ENCODE measurements around the gene PAPPA. TPM values are rescaled to one million over a fixed set of nuclear protein-coding genes. Genes with fewer than 3 reads are reported as not detected.

Gene PAPPA
- polyA plus RNA-seq, 1 donor from 2014 or later: 0.41 TPM

DNA sequence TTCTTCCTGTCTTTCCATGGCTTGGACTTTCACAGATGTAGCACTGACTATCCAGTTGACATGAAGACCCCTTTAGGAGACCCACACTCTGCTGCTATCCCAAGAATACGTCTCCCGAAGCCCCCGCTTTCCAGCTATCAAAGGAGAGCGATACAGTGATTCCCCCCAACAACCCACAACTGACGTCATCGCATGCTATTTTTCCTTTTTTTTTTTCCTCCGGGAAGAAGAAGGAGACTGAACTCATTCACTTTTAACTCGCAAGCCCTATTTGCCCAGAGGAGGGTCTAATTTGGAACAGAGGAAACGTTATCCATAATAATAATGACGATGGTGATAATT, 2.1 kb downstream of the PAPPA start:
- Histone ChIP-seq H3K4me3 (ENCODE audit: low read length) (peak overlapping the region; percentile 72), H3K79me2 (replicated peaks; ENCODE audit: insufficient read depth, low read length) (no peaks in the 10 kb centered on the region), H2AFZ (ENCODE audit: low read depth, low read length) (no peak overlapping the region), H3K36me3 (ENCODE audit: insufficient read depth, low read length) (no peaks in the 10 kb centered on the region), H3K9me2 (ENCODE audit: insufficient read depth, low read length) (no peaks in the 10 kb centered on the region), H3K4me2 (ENCODE audit: low read length) (no peak overlapping the region), H3K9ac (ENCODE audit: low read length) (no peak overlapping the region), H3K9me3 (ENCODE audit: low read length) (no peaks in the 10 kb centered on the region), H3F3A (ENCODE audit: insufficient read depth, low read length, poor library complexity, severe bottlenecking) (no peaks in the 10 kb centered on the region), H3K27ac (ENCODE audit: low read length) (no peak overlapping the region), H3K27me3 (ENCODE audit: insufficient read depth, low read depth, low read length) (peaks cover 86% of the 10 kb centered on the region), H4K20me1 (ENCODE audit: insufficient read depth) (no peaks in the 10 kb centered on the region)
- TF ChIP-seq, protein P1, sequence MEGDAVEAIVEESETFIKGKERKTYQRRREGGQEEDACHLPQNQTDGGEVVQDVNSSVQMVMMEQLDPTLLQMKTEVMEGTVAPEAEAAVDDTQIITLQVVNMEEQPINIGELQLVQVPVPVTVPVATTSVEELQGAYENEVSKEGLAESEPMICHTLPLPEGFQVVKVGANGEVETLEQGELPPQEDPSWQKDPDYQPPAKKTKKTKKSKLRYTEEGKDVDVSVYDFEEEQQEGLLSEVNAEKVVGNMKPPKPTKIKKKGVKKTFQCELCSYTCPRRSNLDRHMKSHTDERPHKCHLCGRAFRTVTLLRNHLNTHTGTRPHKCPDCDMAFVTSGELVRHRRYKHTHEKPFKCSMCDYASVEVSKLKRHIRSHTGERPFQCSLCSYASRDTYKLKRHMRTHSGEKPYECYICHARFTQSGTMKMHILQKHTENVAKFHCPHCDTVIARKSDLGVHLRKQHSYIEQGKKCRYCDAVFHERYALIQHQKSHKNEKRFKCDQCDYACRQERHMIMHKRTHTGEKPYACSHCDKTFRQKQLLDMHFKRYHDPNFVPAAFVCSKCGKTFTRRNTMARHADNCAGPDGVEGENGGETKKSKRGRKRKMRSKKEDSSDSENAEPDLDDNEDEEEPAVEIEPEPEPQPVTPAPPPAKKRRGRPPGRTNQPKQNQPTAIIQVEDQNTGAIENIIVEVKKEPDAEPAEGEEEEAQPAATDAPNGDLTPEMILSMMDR (IDR thresholded peaks at IDR 0.05; ENCODE audit: poor library complexity, severe bottlenecking): no peak
- TF ChIP-seq, protein P2, sequence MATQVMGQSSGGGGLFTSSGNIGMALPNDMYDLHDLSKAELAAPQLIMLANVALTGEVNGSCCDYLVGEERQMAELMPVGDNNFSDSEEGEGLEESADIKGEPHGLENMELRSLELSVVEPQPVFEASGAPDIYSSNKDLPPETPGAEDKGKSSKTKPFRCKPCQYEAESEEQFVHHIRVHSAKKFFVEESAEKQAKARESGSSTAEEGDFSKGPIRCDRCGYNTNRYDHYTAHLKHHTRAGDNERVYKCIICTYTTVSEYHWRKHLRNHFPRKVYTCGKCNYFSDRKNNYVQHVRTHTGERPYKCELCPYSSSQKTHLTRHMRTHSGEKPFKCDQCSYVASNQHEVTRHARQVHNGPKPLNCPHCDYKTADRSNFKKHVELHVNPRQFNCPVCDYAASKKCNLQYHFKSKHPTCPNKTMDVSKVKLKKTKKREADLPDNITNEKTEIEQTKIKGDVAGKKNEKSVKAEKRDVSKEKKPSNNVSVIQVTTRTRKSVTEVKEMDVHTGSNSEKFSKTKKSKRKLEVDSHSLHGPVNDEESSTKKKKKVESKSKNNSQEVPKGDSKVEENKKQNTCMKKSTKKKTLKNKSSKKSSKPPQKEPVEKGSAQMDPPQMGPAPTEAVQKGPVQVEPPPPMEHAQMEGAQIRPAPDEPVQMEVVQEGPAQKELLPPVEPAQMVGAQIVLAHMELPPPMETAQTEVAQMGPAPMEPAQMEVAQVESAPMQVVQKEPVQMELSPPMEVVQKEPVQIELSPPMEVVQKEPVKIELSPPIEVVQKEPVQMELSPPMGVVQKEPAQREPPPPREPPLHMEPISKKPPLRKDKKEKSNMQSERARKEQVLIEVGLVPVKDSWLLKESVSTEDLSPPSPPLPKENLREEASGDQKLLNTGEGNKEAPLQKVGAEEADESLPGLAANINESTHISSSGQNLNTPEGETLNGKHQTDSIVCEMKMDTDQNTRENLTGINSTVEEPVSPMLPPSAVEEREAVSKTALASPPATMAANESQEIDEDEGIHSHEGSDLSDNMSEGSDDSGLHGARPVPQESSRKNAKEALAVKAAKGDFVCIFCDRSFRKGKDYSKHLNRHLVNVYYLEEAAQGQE (IDR thresholded peaks at IDR 0.05; ENCODE audit: borderline replicate concordance): no peak
- no peak for TF ChIP-seq TAF1 (IDR thresholded peaks at IDR 0.05; ENCODE audit: low read depth)
- no peak for TF ChIP-seq EP300 (conservative IDR thresholded peaks at IDR 0.05; ENCODE audit: poor library complexity, severe bottlenecking)
- TF ChIP-seq EZH2 (IDR thresholded peaks at IDR 0.05; ENCODE audit: borderline replicate concordance, insufficient read depth, low read length, poor library complexity, severe bottlenecking): no peak
- no peak for TF ChIP-seq RAD21 (conservative IDR thresholded peaks at IDR 0.05)
- TF ChIP-seq MXI1 (conservative IDR thresholded peaks at IDR 0.05; ENCODE audit: poor library complexity, severe bottlenecking): no peak
- TF ChIP-seq SMC3 (conservative IDR thresholded peaks at IDR 0.05; ENCODE audit: poor library complexity): no peak
- no peak for TF ChIP-seq POLR2AphosphoS5 (IDR thresholded peaks at IDR 0.05)

DNA sequence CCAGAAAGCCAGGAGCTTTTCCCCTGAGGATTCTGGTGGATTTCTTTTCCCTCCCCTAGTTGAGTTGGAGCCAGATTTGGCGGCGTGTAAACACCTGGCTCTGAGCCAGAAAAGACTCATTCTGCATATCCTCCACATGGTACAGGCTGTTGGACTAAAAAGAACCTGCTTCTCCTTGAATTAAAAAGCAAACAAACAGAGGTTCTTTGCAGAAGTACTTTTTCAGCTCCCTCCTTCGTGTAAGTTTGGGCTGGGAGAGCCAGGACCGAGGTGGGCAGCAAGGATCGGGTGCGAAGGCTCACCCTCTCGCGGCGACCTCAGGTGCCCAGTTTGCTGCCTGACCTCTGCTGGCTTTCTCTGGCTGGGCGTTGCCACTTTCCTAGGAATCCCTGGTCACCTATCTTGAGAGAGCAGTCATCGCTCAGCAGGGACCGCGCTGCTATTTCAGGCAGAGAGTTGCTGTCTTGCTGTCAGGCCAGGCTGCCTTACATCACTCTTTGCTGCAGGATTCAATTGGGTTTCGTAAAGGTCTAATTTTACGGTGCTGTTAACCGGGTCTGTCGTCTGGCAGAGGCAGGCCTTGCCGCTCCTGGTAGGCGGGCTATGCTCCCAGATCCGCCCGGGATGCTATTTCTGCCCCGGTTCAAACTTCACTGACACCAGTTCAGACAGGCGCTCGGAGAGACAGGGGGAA, 3.2 kb downstream of the PAPPA start:
- Histone ChIP-seq H3K27me3 (ENCODE audit: insufficient read depth, low read depth, low read length) (peaks cover 86% of the 10 kb centered on the region), H3K79me2 (replicated peaks; ENCODE audit: insufficient read depth, low read length) (no peaks in the 10 kb centered on the region), H3K9me3 (ENCODE audit: low read length) (no peaks in the 10 kb centered on the region), H3F3A (ENCODE audit: insufficient read depth, low read length, poor library complexity, severe bottlenecking) (no peaks in the 10 kb centered on the region), H3K4me2 (ENCODE audit: low read length) (peak overlapping the region; percentile 54), H3K9ac (ENCODE audit: low read length) (no peak overlapping the region), H3K9me2 (ENCODE audit: insufficient read depth, low read length) (no peaks in the 10 kb centered on the region), H3K27ac (ENCODE audit: low read length) (no peak overlapping the region), H4K20me1 (ENCODE audit: insufficient read depth) (no peaks in the 10 kb centered on the region), H3K4me3 (ENCODE audit: low read length) (peak overlapping the region; percentile 58), H3K36me3 (ENCODE audit: insufficient read depth, low read length) (no peaks in the 10 kb centered on the region), H2AFZ (ENCODE audit: low read depth, low read length) (no peak overlapping the region)
- TF ChIP-seq EP300 (conservative IDR thresholded peaks at IDR 0.05; ENCODE audit: poor library complexity, severe bottlenecking): no peak
- TF ChIP-seq RAD21 (conservative IDR thresholded peaks at IDR 0.05): no peak
- TF ChIP-seq SMC3 (conservative IDR thresholded peaks at IDR 0.05; ENCODE audit: poor library complexity): no peak
- no peak for TF ChIP-seq EZH2 (IDR thresholded peaks at IDR 0.05; ENCODE audit: borderline replicate concordance, insufficient read depth, low read length, poor library complexity, severe bottlenecking)
- no peak for TF ChIP-seq TAF1 (IDR thresholded peaks at IDR 0.05; ENCODE audit: low read depth)
- TF ChIP-seq, protein P2 (IDR thresholded peaks at IDR 0.05; ENCODE audit: borderline replicate concordance): no peak
